Measurements from ENCODE around the gene IRF3.
A peak's percentile ranks its signal among the peaks of the same experiment; 100 is the strongest.

The IRF3 gene

GRCh38 chr19:49687566-49688316 lies 22.1 kb upstream of the IRF3 start:
- DNase-seq (ENCODE audit: low spot score), result no peak

- DNase-seq (ENCODE audit: low spot score), result no peak
These were observed 21.5 kb upstream of the IRF3 start for GRCh38 chr19:49687150-49687549.

- DNase-seq (ENCODE audit: low spot score), result no peak
These were observed 20.9 kb upstream of the IRF3 start for GRCh38 chr19:49686503-49687088.

- DNase-seq (ENCODE audit: low spot score), result no peak
These were observed 20.2 kb upstream of the IRF3 start for GRCh38 chr19:49685845-49686332.

GRCh38 chr19:49684983-49685553 lies 19.4 kb upstream of the IRF3 start:
- no peak for DNase-seq (ENCODE audit: low spot score)

GRCh38 chr19:49684251-49684982 lies 18.8 kb upstream of the IRF3 start:
- peak; percentile 63 for DNase-seq (ENCODE audit: low spot score)

- no peak for DNase-seq (ENCODE audit: low spot score)
These were observed 18.2 kb upstream of the IRF3 start for GRCh38 chr19:49683814-49684250.

- DNase-seq (ENCODE audit: low spot score), result no peak
These were observed 16.6 kb upstream of the IRF3 start for GRCh38 chr19:49682274-49682673.

- no peak for DNase-seq (ENCODE audit: low spot score)
These were observed 16.2 kb upstream of the IRF3 start for GRCh38 chr19:49681830-49682229.

- peak; percentile 99 for DNase-seq (ENCODE audit: low spot score)
These were observed 15.0 kb upstream of the IRF3 start for GRCh38 chr19:49680421-49681351.

- DNase-seq (ENCODE audit: low spot score), result no peak
These were observed 14.2 kb upstream of the IRF3 start for GRCh38 chr19:49679771-49680413.

- no peak for DNase-seq (ENCODE audit: low spot score)
These were observed 13.5 kb upstream of the IRF3 start for GRCh38 chr19:49678985-49679770.

GRCh38 chr19:49677901-49678674 lies 12.4 kb upstream of the IRF3 start:
- DNase-seq (ENCODE audit: low spot score), result peak; percentile 95

GRCh38 chr19:49677231-49677900 lies 11.7 kb upstream of the IRF3 start, which contains the start of gene PRMT1:
Gene PRMT1 (plus strand): TSS chr19:49677271. CDS start chr19:49677281, 10 bp downstream.
- DNase-seq (ENCODE audit: low spot score), result no peak

GRCh38 chr19:49676784-49677230 lies 11.2 kb upstream of the IRF3 start:
- DNase-seq (ENCODE audit: low spot score), result peak; percentile 100

GRCh38 chr19:49676136-49676783 lies 10.6 kb upstream of the IRF3 start:
- no peak for DNase-seq (ENCODE audit: low spot score)

GRCh38 chr19:49672131-49672919 lies 6.7 kb upstream of the IRF3 start:
- peak; percentile 91 for DNase-seq (ENCODE audit: low spot score)
